OCI-LY1 (cell line): ENCODE results near the gene KBTBD8.
A peak's percentile ranks its signal among the peaks of the same experiment; 100 is the strongest.

Experiments used
- H2AFZ ChIP-seq: fragments of 200-600 bp; sonication (generic), shearing (Covaris generic); 2 replicates; pipeline ENCODE4 v1.6.0; 2014; ENCODE audit warnings: antibody characterized with exemption, mild to moderate bottlenecking, low read length
- H3F3A ChIP-seq: fragments of 200-600 bp; sonication (generic), shearing (Covaris generic); 2 replicates; pipeline ENCODE4 v1.6.0; 2014; ENCODE audit warnings: mild to moderate bottlenecking, antibody characterized with exemption, low read length, moderate library complexity; ENCODE audit not compliant: insufficient read depth
- H3K27ac ChIP-seq: fragments of 200-600 bp; sonication (generic); 2 replicates; pipeline ENCODE4 v1.5.1; 2014; ENCODE audit warnings: low read length, mixed run types, mild to moderate bottlenecking, low read depth; ENCODE audit not compliant: poor library complexity, severe bottlenecking
- H3K27me3 ChIP-seq: fragments of 200-600 bp; sonication (generic); 2 replicates; pipeline ENCODE4 v1.6.0; 2014; ENCODE audit warnings: antibody characterized with exemption, mild to moderate bottlenecking, low read length, moderate library complexity; ENCODE audit not compliant: insufficient read depth
- H3K36me3 ChIP-seq: fragments of 200-600 bp; sonication (generic); 2 replicates; pipeline ENCODE4 v1.6.1; 2014; ENCODE audit warnings: mild to moderate bottlenecking, antibody characterized with exemption, low read length, moderate library complexity, mixed read lengths; ENCODE audit not compliant: insufficient read depth
- H3K4me1 ChIP-seq: fragments of 200-600 bp; sonication (generic); 2 replicates; pipeline ENCODE4 v1.5.1; 2014; ENCODE audit warnings: mild to moderate bottlenecking, low read length, moderate library complexity; ENCODE audit not compliant: insufficient read depth, severe bottlenecking
- H3K4me2 ChIP-seq: fragments of 200-600 bp; sonication (generic), shearing (Covaris generic); 2 replicates; pipeline ENCODE4 v1.6.1; 2014; ENCODE audit warnings: low read length
- H3K4me3 ChIP-seq: fragments of 200-600 bp; sonication (generic); 2 replicates; pipeline ENCODE4 v1.5.1; 2014; ENCODE audit warnings: low read length, low read depth, mild to moderate bottlenecking, mixed read lengths; ENCODE audit not compliant: poor library complexity, severe bottlenecking
- H3K79me2 ChIP-seq: fragments of 200-600 bp; shearing (Covaris generic); 2 replicates; pipeline ENCODE4 v1.6.1; 2016; ENCODE audit warnings: mixed run types, low read length, mixed read lengths; ENCODE audit not compliant: insufficient read depth
- H3K9ac ChIP-seq: fragments of 200-600 bp; sonication (generic), shearing (Covaris generic); 2 replicates; pipeline ENCODE4 v1.6.1; 2014; ENCODE audit warnings: mild to moderate bottlenecking, low read length, mixed read lengths
- H3K9me2 ChIP-seq: fragments of 200-600 bp; sonication (generic), shearing (Covaris generic); 2 replicates; pipeline ENCODE4 v1.6.1; 2014; ENCODE audit warnings: low read depth, mild to moderate bottlenecking, low read length, mixed read lengths
- H3K9me3 ChIP-seq: fragments of 200-600 bp; shearing (Covaris generic); 2 replicates; pipeline ENCODE4 v1.6.1; 2014; ENCODE audit warnings: low read length, mixed read lengths
- H4K20me1 ChIP-seq: fragments of 200-600 bp; sonication (generic), shearing (Covaris generic); 2 replicates; pipeline ENCODE4 v1.6.0; 2016; ENCODE audit warnings: mild to moderate bottlenecking, low read length; ENCODE audit not compliant: insufficient read depth
- CTCF ChIP-seq: fragments of 200-600 bp; sonication (generic), shearing (Covaris generic); IDR thresholded peaks from 2 replicates; pipeline ENCODE4 v1.5.1; 2017; ENCODE audit warnings: mild to moderate bottlenecking, antibody characterized with exemption, low read length, moderate library complexity, mixed read lengths
- EZH2 ChIP-seq: fragments of 200-600 bp; sonication (generic), shearing (Covaris generic); IDR thresholded peaks from 2 replicates; pipeline ENCODE4 v1.8.0; 2017; ENCODE audit warnings: borderline replicate concordance, mixed run types, mild to moderate bottlenecking, antibody characterized with exemption, low read length, moderate library complexity, mixed read lengths

KBTBD8 gene

GRCh38 chr3:66994588-66994987, 3.5 kb upstream of the KBTBD8 start:
- H2AFZ ChIP-seq = no peak overlapping the region
- no peak overlapping the region for H3K4me3 ChIP-seq
- no peaks in the 10 kb centered on the region for H3K36me3 ChIP-seq
- peaks cover 26% of the 10 kb centered on the region for H3K4me1 ChIP-seq
- no peaks in the 10 kb centered on the region for H3K79me2 ChIP-seq
- H3K9ac ChIP-seq = no peak overlapping the region
- no peak overlapping the region for H3K4me2 ChIP-seq
- H3K27ac ChIP-seq = no peak overlapping the region
- H3F3A ChIP-seq = no peaks in the 10 kb centered on the region
- no peaks in the 10 kb centered on the region for H3K27me3 ChIP-seq
- TF ChIP-seq EZH2 (no peak), CTCF (no peak)
- no peaks in the 10 kb centered on the region for H3K9me2 ChIP-seq
- H4K20me1 ChIP-seq = no peaks in the 10 kb centered on the region
- H3K9me3 ChIP-seq = no peaks in the 10 kb centered on the region

- H3K4me3 ChIP-seq = no peak overlapping the region
- no peaks in the 10 kb centered on the region; the same call in 1 of the 2 replicates for H3K36me3 ChIP-seq
- no peaks in the 10 kb centered on the region for H3F3A ChIP-seq
- no peaks in the 10 kb centered on the region for H3K79me2 ChIP-seq
- TF ChIP-seq EZH2 = no peak
- TF ChIP-seq CTCF = no peak
- H3K4me1 ChIP-seq = peaks cover 33% of the 10 kb centered on the region
- H3K27me3 ChIP-seq = no peaks in the 10 kb centered on the region
- no peaks in the 10 kb centered on the region for H3K9me3 ChIP-seq
- H3K9me2 ChIP-seq = no peaks in the 10 kb centered on the region
- no peak overlapping the region for H3K9ac ChIP-seq
- no peak overlapping the region for H2AFZ ChIP-seq
- no peaks in the 10 kb centered on the region for H4K20me1 ChIP-seq
- H3K27ac ChIP-seq = no peak overlapping the region
- no peak overlapping the region for H3K4me2 ChIP-seq
Measured at GRCh38 chr3:66996696-66997095, 1.4 kb upstream of the KBTBD8 start.

GRCh38 chr3:66997560-66998112, 471 bp upstream of the KBTBD8 start:
- H3K79me2 ChIP-seq = no peaks in the 10 kb centered on the region
- peak overlapping the region; percentile 77 for H3K4me3 ChIP-seq
- no peak overlapping the region for H3K27ac ChIP-seq
- peaks cover 1% of the 10 kb centered on the region for H3K36me3 ChIP-seq
- peak overlapping the region; percentile 84 for H3K4me2 ChIP-seq
- H2AFZ ChIP-seq = peak overlapping the region; percentile 98; the same call in 1 of the 2 replicates
- H3K9me2 ChIP-seq = no peaks in the 10 kb centered on the region
- no peaks in the 10 kb centered on the region for H4K20me1 ChIP-seq
- TF ChIP-seq CTCF (no peak), EZH2 (no peak)
- H3F3A ChIP-seq = no peaks in the 10 kb centered on the region
- no peaks in the 10 kb centered on the region for H3K9me3 ChIP-seq
- H3K9ac ChIP-seq = peak overlapping the region; percentile 42; the same call in 1 of the 2 replicates
- peaks cover 33% of the 10 kb centered on the region for H3K4me1 ChIP-seq
- H3K27me3 ChIP-seq = no peaks in the 10 kb centered on the region
